ENCODE data around the gene SBNO1.

- TF ChIP-seq POLR2AphosphoS5 (IDR thresholded peaks at IDR 0.05; ENCODE audit: low read depth): no peak
- TF ChIP-seq CTCF (IDR thresholded peaks at IDR 0.05; ENCODE audit: insufficient read depth, low read length): no peak
- no peak for TF ChIP-seq GABPA (IDR thresholded peaks at IDR 0.05; ENCODE audit: low read depth)
- no peak for TF ChIP-seq SPI1 (IDR thresholded peaks at IDR 0.05; ENCODE audit: borderline replicate concordance, low read depth)
- no peak for TF ChIP-seq REST (IDR thresholded peaks at IDR 0.05; ENCODE audit: insufficient replicate concordance, low read depth)
These were observed 20.6 kb downstream of the SBNO1 start for GRCh38 chr12:123344086-123344485.

All from HL-60 (cell line).